ENCODE measurements around the gene HS6ST1. TPM values are rescaled to one million over a fixed set of nuclear protein-coding genes. Genes with fewer than 3 reads are reported as not detected.

The HS6ST1 gene
- total RNA-seq, 1 donor from 2014 or later = 19.2 TPM

- H3K4me3 ChIP-seq (ENCODE audit: low read depth, low read length) = no peak overlapping the region
- H3K27me3 ChIP-seq (ENCODE audit: control insufficient read depth, insufficient read depth, low read length) = no peaks in the 10 kb centered on the region
- DNase-seq (ENCODE audit: low read depth) = no peak
- H3K36me3 ChIP-seq (ENCODE audit: control insufficient read depth, insufficient read depth, low read length) = peaks cover 5% of the 10 kb centered on the region
- FAIRE-seq = no peak
- no peak for TF ChIP-seq CTCF (IDR thresholded peaks at IDR 0.05; ENCODE audit: insufficient read depth, low read length, severe bottlenecking)
Measured at GRCh38 chr2:128313931-128314347, 4.7 kb downstream of the HS6ST1 start.

DNA sequence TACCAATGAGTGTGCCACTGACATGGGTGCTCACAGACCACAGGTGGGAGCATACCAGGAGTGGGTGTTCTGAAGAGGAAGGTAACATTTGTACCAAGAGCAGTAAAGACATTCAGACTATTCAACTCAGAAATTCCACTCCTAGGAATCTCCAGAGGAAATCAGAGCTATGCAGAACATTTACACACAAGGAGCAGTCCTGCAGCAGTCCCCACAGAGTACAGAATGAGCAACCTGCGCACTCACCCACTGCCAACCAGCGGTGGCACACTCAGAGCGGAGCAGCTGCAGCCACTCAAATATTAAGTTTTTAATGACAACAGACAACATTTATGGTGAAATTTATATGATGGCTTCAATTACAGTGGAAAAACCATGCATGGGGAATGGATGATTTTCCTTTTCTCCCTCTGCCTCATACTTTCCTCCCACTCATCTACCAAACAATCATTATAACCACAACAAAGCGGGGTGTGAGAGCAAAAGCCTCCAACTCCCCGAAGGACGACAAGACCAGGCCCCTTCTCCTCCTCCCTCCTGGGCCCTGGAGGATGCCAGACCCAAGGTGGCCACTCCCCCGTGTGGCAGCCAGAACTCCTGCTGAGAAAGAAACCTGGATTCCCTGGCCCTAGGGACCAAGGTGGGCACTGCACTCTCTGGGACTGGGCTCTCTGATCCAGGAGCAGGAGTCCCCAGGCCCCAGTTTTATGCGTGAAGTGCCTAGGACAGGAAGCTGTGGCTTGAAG, 5.4 kb downstream of the HS6ST1 start:
- DNase-seq (ENCODE audit: low read depth) = peak; percentile 37
- Histone ChIP-seq H3K27me3 (ENCODE audit: control insufficient read depth, insufficient read depth, low read length) (no peaks in the 10 kb centered on the region), H3K36me3 (ENCODE audit: control insufficient read depth, insufficient read depth, low read length) (peaks cover 5% of the 10 kb centered on the region), H3K4me3 (ENCODE audit: low read depth, low read length) (no peak overlapping the region)
- FAIRE-seq = no peak
- TF ChIP-seq CTCF (IDR thresholded peaks at IDR 0.05; ENCODE audit: insufficient read depth, low read length, severe bottlenecking) = peak; percentile 64

- no peak for DNase-seq (ENCODE audit: low read depth)
- no peak overlapping the region for H3K4me3 ChIP-seq (ENCODE audit: low read depth, low read length)
- peaks cover 5% of the 10 kb centered on the region for H3K36me3 ChIP-seq (ENCODE audit: control insufficient read depth, insufficient read depth, low read length)
- TF ChIP-seq CTCF (IDR thresholded peaks at IDR 0.05; ENCODE audit: insufficient read depth, low read length, severe bottlenecking) = no peak
- no peaks in the 10 kb centered on the region for H3K27me3 ChIP-seq (ENCODE audit: control insufficient read depth, insufficient read depth, low read length)
- FAIRE-seq = no peak
Measured at GRCh38 chr2:128312411-128312810, 6.3 kb downstream of the HS6ST1 start.

DNA sequence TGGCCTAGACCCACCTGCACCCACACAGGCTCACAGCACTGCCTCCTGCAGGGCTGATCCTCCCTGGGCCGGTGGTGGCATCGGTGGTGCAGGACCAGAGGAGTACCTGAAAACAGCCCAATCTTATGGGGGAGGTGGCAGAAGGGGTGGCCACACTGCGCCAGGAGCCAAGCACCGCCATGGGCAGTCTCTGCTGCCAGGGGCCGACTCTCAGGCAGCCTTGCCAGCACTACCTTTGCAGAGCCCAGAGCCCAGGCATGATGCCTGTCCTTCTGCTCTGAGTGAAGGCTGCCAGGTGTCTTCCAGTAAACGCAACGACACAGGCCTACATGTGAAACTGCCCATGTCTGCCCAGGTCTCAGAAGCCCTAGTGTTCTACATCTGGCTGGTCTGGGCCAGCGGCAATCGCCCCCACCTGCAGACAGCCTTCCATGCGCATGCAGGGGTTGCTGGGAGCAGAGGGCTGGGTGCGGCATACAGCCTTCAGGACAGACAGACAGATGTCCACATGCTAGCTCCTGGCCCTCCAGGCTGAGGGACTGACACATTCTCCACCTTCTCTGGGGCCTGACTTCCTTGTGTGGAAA, 6.8 kb downstream of the HS6ST1 start:
- FAIRE-seq = no peak
- DNase-seq (ENCODE audit: low read depth) = no peak
- TF ChIP-seq CTCF (IDR thresholded peaks at IDR 0.05; ENCODE audit: insufficient read depth, low read length, severe bottlenecking) = no peak

DNA sequence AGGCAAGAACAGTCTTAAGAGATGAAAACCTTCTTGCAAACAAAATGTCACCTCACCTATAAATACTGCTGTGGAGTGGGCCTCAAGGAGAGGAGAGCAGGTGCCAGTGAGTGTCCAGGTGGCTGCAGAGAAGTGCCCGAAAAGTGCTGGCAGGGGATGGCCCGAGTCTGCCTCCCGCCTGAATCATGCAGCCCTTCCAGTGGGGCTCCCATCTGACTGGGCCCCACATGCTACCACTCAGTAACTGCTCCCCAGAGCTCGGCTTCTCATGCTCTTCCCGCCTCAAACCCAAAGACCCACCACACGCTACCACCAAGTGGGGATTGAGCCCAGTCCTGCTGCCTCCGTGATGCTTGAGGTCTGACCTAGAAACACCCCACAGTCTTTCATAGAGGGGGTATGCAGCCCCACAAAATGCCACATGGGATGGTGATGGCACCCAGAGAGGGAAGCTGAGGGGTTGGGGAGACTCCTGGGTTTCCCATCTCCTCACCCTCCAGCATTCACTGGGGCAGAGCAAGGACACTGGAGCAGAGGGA, 7.4 kb downstream of the HS6ST1 start:
- Histone ChIP-seq H3K4me3 (ENCODE audit: low read depth, low read length) (no peak overlapping the region), H3K27me3 (ENCODE audit: control insufficient read depth, insufficient read depth, low read length) (no peaks in the 10 kb centered on the region), H3K36me3 (ENCODE audit: control insufficient read depth, insufficient read depth, low read length) (peaks cover 5% of the 10 kb centered on the region)
- no peak for DNase-seq (ENCODE audit: low read depth)
- no peak for TF ChIP-seq CTCF (IDR thresholded peaks at IDR 0.05; ENCODE audit: insufficient read depth, low read length, severe bottlenecking)
- FAIRE-seq = no peak

More for the DNA sequence above, 6.8 kb downstream of the HS6ST1 start:
- H3K27me3 ChIP-seq (ENCODE audit: control insufficient read depth, insufficient read depth, low read length) = no peaks in the 10 kb centered on the region
- peaks cover 5% of the 10 kb centered on the region for H3K36me3 ChIP-seq (ENCODE audit: control insufficient read depth, insufficient read depth, low read length)
- H3K4me3 ChIP-seq (ENCODE audit: low read depth, low read length) = no peak overlapping the region
